Activated CD8-positive, alpha-beta memory T cell treated with anti-CD3 and anti-CD28 coated beads for 48 hours (primary cell): Measurements from ENCODE around the gene RHOC.
A peak's percentile ranks its signal among the peaks of the same experiment; 100 is the strongest.
"Not testable (repeated sequence)": the region's sequence is repeated elsewhere in the genome, so short reads cannot be mapped to it uniquely, and the experiment has no call there.

ENCODE experiments used
- DNase-seq, 3 experiments: peaks; one replicate each; pipeline ENCODE4 v3.0.0-alpha.2; 2020; ENCODE audit warnings: low read depth in 2 of 3, low spot score in 2 of 3

RHOC gene

DNA sequence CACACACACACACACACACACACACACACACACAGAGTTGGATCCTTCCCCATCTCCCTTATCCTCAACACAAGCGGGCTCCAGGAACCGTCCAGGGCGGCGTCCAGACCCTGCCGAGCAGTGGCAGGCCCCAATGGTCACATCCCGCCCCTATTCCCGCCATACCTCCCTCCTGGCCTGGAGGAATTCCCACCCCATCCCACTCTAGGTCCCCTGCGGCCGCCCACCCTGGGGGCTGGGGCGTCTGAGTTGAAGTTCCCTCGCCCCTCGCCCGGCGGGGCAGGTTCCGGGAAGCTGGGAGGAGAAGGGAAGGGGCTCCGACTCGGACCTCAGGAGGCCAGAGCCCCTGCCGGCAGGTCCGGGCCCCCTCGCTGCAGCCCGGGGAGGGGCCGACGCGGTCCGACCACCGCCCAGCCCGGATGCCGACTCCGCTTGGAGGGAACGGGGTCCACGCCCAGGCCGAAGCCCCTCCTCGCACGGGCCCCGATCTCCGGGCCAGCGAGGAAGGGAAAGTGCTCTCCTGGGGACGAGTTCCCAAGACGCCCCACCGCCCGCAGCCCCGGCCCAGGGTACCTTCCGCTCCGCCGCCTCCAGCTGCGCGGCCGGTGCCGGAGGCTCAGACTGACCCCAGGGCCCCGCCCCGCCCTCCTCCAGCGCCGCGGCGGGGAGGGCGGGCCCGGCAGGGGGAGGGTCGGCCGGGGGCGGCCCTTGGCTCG, at the start of gene RHOC:
RHOC (minus strand) TSS at position 623 of the 716 bp plus-strand sequence. CDS start 3,328 bp downstream, outside the sequence.
- DNase-seq: no peak

DNA sequence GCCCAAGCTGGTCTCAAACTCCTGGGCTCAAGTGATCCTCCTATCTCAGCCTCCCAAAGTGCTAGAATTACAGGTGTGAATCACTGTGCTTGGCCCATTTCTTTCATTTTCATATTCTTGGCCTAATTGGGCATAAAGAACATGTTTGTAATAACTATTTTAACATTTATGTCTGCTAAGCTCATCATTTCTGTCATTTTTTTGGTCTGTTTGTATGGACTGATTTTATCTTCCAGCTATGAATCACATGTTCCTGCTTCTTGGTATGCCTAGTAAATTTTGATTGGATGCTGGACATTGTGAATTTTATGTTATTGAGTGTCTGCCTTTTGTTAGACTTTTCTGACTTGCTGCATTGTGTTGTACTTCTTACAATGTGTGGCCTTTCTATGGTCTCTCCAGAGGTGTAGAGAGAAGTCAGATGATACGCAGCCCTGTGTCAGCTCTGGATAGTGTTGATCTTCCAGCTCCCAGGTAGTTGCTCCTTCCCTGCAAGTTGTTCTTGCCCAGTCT, 47.2 kb upstream of the RHOC start:
- no peak for DNase-seq

DNA sequence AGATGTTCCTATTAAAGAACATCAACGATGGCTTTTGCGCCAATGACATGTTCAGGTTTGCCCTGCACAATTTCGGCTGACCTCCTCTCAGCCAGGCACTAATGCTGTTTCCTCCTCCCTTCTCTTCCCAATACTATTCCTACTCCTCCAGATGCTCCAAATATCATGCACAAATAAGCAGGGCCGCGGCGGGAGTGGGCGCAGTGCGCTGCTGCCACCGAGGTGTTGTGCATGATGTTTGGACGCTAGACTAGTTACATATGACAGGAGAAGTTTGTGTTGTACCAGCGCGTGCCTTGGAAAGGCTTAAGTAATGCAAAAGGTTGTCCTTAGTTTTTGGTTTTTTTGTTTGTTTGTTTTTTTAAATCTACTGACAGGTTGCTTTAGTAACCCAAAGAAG, 41.5 kb upstream of the RHOC start:
- DNase-seq: no peak

DNA sequence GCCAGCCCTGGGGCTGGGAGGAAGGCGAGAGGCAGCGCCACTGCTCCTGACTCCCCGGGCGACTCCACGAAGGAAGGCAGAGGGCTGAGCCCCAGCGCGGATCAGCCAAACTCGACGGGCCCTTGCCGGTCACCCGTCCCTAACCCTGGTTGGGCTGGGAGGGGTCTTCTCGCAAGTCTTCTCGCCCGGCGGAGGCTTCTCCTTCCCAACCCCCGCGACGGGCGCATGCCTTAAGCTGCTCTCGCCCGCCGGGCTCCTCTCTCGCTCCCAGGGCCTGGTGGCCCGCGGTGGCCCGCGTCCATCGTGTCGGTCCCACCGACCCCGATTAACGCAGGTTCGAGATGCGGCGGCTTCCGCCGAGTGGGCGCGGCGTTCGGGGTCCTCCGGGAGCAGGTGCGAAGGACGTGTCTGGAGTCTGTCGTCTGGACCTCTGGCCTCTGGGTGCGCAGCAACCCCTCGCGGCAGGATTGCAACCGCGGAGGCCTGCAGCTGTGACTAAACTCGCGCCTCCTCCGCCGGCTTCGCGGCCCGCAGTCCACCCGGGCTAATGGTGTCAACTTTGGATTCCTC, 37.2 kb upstream of the RHOC start:
- DNase-seq: no peak

DNA sequence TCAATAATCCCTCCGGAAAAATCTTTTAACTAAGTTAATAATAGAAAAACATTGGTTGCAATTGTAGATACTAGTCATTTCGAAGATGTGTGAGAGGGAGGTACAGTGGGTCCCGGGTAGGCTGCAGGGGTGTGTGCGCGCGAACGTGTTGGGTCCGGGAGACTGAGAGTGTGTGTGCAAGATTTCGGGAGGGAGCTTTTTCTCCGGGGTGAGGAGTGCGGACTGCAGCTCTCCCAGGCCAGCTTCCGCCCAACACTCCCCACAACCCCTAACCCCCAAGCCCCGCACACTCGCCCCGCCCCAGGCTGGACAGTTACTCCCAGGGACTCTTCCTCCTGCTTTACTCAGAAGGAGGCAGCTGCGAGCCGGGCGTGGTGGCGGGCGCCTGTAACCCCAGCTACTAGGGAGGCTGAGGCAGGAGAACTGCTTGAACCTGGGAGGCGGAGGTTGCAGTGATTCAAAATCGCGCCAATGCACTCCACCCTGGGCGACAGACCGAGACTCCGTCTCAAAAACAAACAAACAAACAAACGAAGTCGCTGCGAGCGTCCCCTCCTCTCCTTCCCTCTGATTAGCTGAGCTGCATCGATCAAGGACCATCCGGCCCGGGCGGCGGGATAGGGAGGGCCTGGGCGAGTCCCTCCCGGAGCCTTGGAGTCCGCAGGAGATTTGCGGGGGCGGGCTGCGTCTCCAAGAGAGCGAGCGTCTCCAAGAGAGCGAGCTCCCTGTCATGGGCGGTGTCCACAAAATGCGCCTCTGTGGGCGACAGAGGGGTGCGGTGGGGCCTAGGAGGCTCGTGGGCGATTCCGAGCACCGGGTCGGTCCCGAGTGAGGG, 36.5 kb upstream of the RHOC start:
- DNase-seq: no peak

DNA sequence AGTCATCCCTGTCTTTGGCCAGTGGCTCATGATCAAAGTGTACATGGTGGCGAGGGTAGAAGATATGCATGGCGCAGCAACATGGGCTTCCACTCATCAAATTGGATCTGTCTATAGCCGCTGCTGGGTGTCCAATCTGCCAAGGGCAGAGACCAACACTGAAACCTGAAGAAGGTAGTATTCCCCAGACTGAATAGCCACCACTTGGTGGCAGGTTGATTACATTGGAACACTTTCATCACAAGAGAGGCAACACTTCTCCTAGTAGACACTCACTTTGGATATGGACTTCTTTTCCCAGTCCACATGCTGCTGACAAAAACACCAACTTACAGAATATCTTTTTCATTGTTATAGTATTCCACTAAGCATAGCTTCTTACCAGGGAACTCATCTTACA, 30.6 kb upstream of the RHOC start:
- DNase-seq: no peak

DNA sequence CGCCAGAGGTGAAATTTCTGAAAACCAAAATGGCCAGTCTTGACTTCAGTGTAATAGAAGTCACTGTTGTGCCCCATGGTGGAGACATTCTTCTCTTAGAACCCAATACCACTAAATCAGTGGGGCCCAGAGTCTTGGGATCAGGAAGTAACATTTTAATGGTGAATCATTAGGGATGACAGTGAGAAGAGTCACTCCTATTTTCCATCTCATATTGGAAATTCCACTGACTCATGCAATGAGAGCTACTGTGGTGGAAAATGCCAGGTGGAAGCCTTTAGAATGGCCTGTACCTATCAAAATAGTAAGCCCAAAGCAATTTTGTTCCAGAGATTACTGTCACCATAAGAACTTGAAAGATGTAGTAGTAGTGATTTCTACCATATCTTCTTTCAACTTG, 28.8 kb upstream of the RHOC start:
- DNase-seq: no peak

DNA sequence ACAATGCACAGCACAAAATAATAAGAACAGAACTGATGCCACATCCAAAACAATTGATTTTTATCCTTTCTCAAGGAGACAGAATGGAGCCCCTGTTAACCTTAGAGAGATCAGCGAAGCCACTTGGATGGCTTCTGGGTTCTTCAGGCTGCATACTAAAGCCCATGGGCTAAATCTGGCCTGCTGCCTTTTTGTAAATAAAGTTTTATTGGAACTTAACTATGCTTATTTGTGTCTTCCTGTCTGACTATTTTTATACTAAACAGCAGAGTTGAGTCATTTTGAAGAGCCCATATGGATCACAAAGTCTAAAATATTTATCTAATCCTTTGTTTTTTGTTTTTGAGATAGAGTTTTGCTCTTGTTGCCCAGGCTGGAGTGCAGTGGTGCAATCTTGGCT, 24.5 kb upstream of the RHOC start:
- no peak for DNase-seq

DNA sequence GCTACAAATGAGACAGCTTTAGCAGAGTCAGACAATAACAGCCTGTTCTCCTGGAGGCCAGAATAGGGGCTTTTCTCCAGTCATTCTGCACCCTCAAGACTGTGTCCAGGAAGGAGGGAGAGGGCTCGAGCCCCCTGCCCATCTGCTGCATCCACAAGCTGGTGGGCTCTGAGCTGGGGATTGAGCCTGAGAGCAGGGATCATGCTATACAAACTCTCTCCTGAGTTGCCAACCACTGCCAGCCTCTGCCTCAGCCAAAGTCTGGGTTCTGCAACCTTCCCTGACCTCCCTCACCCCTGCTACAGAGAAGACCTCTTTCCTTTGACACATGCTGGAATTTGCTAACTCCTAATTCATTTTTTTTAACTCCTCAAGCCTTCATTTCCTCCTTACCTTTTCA, 23.0 kb upstream of the RHOC start:
- DNase-seq: no peak

DNA sequence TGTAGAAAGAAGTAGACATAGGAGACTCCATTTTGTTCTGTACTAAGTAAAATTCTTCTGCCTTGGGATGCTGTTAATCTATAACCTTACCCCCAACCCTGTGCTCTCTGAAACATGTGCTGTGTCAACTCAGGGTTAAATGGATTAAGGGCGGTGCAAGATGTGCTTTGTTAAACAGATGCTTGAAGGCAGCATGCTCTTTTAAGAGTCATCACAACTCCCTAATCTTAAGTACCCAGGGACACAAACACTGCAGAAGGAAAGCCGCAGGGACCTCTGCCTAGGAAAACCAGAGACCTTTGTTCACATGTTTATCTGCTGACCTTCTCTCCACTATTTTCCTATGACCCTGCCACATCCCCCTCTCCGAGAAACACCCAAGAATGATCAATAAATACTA, 22.1 kb upstream of the RHOC start:
- not testable (repeated sequence) for DNase-seq

DNA sequence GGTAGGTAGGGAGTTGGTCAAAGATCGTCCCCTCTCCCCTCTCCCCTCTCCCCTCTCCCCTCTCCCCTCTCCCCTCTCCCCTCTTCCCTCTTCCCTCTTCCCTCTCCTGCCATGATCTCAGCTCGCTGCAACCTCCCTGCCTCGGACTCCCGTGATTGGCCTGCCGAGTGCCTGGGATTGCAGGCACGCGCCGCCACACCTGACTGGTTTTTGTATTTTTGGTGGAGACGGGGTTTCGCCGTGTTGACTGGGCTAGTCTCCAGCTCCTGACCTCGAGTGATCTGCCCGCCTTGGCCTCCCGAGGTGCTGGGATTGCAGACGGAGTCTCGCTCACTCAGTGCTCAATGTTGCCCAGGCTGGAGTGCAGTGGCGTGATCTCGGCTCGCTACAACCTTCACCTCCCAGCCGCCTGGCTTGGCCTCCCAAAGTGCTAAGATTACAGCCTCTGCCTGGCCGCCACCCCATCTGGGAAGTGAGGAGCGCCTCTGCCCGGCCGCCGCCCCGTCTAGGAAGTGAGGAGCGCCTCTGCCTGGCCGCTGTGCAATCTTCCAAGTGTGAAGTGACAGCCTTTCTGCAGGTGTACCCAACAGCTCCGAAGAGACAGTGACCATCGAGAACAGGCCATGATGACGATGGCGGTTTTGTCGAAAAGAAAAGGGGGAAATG, 21.5 kb upstream of the RHOC start:
- DNase-seq: not testable (repeated sequence)

DNA sequence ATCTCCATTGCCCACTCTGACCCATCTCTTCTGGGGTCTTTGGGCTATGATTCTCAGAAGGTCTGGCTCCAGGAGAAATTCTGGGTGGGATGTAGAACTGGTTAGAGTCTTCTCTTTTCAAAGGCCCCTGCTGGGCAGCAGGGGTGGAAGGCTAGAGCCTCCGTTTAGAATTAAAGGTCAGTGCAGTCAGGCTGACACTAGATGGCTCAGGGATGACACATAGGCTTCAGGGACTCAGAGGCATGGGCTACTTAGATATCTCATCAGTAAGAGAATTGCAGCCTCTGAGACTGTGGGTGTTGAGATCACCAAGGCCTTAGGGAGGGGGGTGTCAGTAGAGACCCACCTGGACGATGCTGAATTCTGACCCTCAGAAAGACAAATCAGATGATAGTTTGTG, 20.8 kb upstream of the RHOC start:
- DNase-seq: no peak

DNA sequence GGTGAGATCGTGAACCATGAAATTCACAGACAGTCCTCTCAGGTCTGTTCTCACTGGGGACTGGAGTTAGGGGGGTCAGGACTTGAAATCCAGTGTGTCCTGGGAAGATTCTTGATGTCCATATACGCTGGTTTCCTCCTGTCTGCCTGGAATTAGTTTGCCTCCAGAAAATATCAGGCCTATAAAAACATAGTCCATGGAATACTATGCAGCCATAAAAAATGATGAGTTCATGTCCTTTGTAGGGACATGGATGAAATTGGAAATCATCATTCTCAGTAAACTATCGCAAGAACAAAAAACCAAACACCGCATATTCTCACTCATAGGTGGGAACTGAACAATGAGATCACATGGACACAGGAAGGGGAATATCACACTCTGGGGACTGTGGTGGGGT, 17.3 kb upstream of the RHOC start:
- DNase-seq: not testable (repeated sequence)

DNA sequence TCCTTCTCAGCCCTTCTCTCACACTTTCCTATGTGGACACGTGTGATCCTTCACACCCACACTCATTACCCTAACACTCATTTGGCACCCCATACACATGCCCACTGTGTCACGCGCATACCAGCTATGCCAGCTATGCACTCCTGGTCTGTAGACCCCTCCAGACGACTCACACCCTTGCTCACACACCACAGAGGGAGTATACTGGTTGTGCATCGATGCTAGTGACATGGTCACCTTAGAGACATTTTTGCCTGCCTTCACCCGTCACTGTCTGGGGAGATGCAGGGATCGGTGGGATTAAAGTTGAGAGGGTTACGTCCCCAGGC, 16.5 kb upstream of the RHOC start:
- DNase-seq: no peak

DNA sequence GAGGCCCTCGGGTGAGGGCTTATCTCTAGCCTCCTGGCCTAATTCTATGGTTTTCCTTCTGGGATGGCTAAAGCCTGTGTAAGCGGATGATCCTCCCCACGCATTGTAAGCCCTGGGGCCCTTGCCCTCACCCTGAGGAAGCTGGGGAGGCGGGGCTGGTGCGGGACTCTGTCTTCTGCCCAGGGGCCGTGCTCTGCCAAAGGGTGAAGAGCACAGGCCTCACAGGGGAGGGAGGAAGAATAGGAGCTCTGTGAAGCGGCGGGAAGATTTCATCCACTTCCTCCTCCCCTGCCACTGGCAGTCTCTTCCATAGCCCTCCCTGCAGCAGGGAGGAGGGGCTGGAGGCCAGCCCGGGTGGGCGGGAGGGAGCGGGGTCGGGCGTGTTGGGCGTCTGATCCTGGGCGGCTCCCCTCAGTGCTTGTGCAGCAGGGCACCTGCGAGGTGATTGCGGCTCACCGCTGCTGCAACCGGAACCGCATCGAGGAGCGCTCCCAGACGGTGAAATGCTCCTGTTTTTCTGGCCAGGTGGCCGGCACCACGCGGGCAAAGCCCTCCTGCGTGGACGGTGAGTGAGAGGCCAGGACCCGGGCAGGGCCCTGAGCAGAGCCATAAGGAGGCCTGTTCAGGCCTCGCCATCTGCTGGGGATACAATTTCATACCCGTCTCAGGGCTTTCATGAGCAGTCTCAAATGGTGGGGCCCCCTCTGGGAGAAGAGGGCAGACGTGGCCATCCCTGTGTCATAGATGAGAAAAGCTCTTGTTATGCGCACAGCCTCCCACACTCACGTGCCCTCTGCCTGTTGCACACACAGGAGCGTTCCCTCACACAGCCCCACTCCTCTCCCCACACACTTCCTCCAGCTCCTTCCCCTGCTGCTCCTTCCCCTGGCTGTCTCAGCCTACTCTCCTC, 15.9 kb upstream of the RHOC start:
- no peak for DNase-seq

DNA sequence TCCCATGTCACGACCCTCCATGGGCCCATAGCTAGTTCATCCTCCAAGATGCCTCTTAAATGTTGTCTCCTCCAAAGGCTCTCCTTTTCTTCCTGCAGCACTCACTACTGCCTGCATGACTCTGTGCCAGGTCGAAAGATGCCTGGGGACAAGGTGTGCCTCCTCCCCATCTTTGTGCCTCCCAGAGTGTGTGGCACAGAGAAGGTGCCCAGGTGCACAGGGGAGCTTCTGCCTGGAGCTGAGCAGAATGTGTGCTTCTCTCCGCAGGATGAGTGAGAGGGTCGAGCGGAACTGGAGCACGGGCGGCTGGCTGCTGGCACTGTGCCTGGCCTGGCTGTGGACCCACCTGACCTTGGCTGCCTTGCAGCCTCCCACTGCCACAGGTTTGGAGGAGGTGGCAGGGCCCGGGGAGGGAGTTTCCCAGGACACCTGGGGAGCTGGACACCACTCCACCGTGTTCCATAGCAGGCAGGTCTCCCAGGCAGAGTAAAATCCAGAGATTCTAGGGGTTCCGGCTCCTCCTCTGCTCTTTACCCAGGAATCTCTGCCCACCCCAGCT, 15.1 kb upstream of the RHOC start:
- no peak for DNase-seq

DNA sequence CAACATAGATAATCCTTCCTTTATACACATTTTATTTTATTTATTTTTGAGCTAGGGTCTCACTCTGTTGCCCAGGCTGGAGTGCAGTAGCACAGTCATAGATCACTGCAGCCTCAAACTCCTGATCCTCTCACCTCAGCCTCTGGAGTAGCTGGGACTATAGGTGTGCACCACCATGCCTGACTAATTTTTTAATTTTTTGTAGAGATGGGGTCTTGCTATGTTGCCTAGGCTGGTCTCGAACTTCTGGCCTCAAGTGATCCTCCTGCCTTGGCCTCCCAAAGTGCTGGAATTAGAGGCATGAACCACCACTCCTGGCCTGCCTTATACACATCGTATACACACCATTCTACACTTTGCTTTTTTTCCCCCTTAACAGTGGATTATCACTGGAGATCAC, 14.4 kb upstream of the RHOC start:
- DNase-seq: not testable (repeated sequence)

DNA sequence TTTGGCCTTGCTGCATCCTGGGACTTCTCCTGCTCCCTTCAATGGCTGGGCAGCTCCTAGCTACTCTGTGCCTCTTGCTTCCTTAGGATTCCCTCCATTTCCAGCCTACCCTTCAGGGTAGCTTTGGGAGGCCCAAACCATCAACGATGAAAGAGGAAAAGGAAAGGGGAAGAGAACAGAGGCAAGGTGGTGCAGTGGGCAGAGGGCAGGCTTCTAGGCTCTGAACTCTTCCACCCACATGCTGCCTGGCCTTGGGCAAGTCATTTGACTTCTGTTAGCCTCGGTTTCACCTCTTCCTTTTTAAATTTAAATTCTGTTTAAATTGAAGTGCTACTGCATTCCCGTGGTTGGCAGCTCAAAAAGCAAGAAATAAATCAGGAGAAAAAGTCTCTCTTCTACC, 13.9 kb upstream of the RHOC start:
- DNase-seq: no peak

DNA sequence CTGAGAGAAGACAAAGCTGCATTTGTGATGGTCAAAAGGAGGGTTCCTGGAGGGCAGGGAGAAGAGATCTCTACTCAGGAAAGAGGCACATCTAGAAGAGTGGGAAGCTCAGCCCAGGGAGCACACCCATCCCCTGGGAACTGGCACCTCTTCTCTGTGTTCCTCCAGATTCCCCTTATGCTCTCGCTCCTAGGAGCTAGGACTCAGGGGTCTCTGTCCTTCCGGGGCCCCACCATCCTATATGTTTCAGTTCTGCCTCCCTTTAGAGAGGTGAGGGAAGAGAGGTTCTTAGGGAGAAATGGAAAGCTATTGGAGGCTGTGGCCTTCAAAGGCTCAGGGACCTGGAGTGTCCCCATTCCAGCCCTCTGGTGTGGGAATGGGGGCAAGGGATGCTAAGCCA, 12.8 kb upstream of the RHOC start:
- DNase-seq: no peak

DNA sequence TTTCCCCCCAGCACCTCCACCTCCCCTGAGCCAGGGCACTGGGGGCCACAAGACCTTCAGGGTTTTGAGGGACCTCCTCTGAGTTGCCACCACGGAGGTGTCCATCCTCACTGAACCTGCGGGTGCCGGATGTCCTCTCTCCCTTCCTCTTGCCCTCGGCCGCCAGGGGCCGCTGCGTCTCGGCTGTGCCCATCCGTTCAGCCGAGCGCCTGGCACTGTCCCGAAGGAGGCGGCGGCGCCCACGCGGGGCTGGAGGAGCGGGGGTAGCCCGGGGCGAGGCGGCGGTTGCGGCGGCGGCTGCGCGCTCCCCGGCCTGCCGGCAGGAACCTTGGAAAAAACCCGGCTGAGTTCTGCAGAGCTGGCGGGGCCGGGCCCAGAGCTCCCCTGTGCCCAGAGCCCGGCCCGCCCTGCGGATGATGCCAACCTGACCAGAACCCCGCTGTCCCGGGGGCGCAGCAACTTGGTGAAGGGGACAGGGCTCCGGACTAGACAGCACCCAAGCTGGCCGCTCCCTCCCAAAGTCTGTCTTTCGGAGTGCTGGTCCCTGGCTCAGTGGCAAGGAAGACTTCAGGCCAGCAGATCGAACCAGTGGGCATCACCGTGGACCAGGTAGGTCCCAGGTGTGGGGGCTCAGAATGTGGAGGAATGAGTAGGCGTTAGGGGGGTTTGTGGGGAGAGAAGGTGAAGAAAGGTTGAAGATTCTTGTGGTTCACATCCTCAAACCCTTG, 11.9 kb upstream of the RHOC start:
- peak in 2 of 3 experiments; percentile 55 to 59 for DNase-seq
